ENCODE measurements around the gene PROSER2.

GRCh38 chr10:11866199-11866925 lies 43.2 kb downstream of the PROSER2 start:
- TF ChIP-seq, protein P1, sequence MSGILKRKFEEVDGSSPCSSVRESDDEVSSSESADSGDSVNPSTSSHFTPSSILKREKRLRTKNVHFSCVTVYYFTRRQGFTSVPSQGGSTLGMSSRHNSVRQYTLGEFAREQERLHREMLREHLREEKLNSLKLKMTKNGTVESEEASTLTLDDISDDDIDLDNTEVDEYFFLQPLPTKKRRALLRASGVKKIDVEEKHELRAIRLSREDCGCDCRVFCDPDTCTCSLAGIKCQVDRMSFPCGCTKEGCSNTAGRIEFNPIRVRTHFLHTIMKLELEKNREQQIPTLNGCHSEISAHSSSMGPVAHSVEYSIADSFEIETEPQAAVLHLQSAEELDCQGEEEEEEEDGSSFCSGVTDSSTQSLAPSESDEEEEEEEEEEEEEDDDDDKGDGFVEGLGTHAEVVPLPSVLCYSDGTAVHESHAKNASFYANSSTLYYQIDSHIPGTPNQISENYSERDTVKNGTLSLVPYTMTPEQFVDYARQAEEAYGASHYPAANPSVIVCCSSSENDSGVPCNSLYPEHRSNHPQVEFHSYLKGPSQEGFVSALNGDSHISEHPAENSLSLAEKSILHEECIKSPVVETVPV (CRISPR knock-in tag; IDR thresholded peaks at IDR 0.05): no peak
- TF ChIP-seq ARNTL (CRISPR knock-in tag; IDR thresholded peaks at IDR 0.05; ENCODE audit: borderline replicate concordance, low read depth) (no peak), SNAI2 (CRISPR knock-in tag; IDR thresholded peaks at IDR 0.05) (no peak), PATZ1 (CRISPR knock-in tag; IDR thresholded peaks at IDR 0.05; ENCODE audit: borderline replicate concordance) (no peak), ZNF565 (CRISPR knock-in tag; conservative IDR thresholded peaks at IDR 0.05; ENCODE audit: low read depth) (no peak), GLIS3 (CRISPR knock-in tag; IDR thresholded peaks at IDR 0.05) (no peak), PPARA (CRISPR knock-in tag; IDR thresholded peaks at IDR 0.05; ENCODE audit: borderline replicate concordance) (no peak), OSR1 (CRISPR knock-in tag; IDR thresholded peaks at IDR 0.05) (no peak), ISL1 (CRISPR knock-in tag; IDR thresholded peaks at IDR 0.05) (no peak), CREB5 (CRISPR knock-in tag; IDR thresholded peaks at IDR 0.05; ENCODE audit: low read depth) (no peak), RARB (CRISPR knock-in tag; IDR thresholded peaks at IDR 0.05) (no peak), BACH2 (CRISPR knock-in tag; IDR thresholded peaks at IDR 0.05; ENCODE audit: borderline replicate concordance) (no peak)
- TF ChIP-seq, protein P2, sequence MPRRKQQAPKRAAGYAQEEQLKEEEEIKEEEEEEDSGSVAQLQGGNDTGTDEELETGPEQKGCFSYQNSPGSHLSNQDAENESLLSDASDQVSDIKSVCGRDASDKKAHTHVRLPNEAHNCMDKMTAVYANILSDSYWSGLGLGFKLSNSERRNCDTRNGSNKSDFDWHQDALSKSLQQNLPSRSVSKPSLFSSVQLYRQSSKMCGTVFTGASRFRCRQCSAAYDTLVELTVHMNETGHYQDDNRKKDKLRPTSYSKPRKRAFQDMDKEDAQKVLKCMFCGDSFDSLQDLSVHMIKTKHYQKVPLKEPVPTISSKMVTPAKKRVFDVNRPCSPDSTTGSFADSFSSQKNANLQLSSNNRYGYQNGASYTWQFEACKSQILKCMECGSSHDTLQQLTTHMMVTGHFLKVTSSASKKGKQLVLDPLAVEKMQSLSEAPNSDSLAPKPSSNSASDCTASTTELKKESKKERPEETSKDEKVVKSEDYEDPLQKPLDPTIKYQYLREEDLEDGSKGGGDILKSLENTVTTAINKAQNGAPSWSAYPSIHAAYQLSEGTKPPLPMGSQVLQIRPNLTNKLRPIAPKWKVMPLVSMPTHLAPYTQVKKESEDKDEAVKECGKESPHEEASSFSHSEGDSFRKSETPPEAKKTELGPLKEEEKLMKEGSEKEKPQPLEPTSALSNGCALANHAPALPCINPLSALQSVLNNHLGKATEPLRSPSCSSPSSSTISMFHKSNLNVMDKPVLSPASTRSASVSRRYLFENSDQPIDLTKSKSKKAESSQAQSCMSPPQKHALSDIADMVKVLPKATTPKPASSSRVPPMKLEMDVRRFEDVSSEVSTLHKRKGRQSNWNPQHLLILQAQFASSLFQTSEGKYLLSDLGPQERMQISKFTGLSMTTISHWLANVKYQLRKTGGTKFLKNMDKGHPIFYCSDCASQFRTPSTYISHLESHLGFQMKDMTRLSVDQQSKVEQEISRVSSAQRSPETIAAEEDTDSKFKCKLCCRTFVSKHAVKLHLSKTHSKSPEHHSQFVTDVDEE (CRISPR knock-in tag; IDR thresholded peaks at IDR 0.05): no peak
- TF ChIP-seq, protein P3, sequence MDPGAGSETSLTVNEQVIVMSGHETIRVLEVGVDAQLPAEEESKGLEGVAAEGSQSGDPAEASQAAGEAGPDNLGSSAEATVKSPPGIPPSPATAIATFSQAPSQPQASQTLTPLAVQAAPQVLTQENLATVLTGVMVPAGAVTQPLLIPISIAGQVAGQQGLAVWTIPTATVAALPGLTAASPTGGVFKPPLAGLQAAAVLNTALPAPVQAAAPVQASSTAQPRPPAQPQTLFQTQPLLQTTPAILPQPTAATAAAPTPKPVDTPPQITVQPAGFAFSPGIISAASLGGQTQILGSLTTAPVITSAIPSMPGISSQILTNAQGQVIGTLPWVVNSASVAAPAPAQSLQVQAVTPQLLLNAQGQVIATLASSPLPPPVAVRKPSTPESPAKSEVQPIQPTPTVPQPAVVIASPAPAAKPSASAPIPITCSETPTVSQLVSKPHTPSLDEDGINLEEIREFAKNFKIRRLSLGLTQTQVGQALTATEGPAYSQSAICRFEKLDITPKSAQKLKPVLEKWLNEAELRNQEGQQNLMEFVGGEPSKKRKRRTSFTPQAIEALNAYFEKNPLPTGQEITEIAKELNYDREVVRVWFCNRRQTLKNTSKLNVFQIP (CRISPR knock-in tag; IDR thresholded peaks at IDR 0.05; ENCODE audit: borderline replicate concordance, low read depth): no peak
